Breast epithelium (tissue), 4 donors: Measurements from ENCODE around the gene MGAT5. TPM values are rescaled to one million over a fixed set of nuclear protein-coding genes. Genes with fewer than 3 reads are reported as not detected.

Experiments used
- DNase-seq, 2 donors: peaks; one replicate each; pipeline ENCODE4 v3.0.0-alpha.2; 2019; ENCODE audit warnings: low spot score in 2 of 2
- H3K27ac ChIP-seq, 2 donors: fragments of 200-600 bp; sonication (generic) in 1 of 2; one replicate each; pipeline ENCODE4 v1.5.1; 2016 to 2019; ENCODE audit warnings: mild to moderate bottlenecking in 1 of 2
- H3K27me3 ChIP-seq, 2 donors: fragments of 200-600 bp; sonication (generic) in 1 of 2; one replicate each; pipeline versions ENCODE4 v1.5.1 to v1.6.0; 2017 to 2019; ENCODE audit warnings: control low read depth in 1 of 2, mild to moderate bottlenecking in 1 of 2
- H3K36me3 ChIP-seq: fragments of 200-600 bp; one replicate; pipeline ENCODE4 v1.5.1; 2019
- H3K4me1 ChIP-seq, 2 donors: fragments of 200-600 bp; sonication (generic); one replicate each; pipeline ENCODE4 v1.5.1; 2016 to 2019; ENCODE audit warnings: control low read depth in 1 of 2
- H3K4me3 ChIP-seq, 3 donors: fragments of 200-600 bp; sonication (generic); 1 replicate in 2 of 3; 2 replicates in 1 of 3; pipeline ENCODE4 v1.5.1; 2016 to 2019; ENCODE audit warnings: mild to moderate bottlenecking in 3 of 3, moderate library complexity in 2 of 3
- H3K9me3 ChIP-seq, 2 donors: fragments of 200-600 bp; sonication (generic) in 1 of 2; one replicate each; pipeline ENCODE4 v1.5.1; 2016 to 2019; ENCODE audit warnings: control low read depth in 1 of 2
- CTCF ChIP-seq, 3 donors: fragments of 450-650 bp; IDR thresholded peaks; one replicate each; pipeline ENCODE4 v1.5.1; 2016 to 2017; ENCODE audit warnings: antibody characterized with exemption in 3 of 3, mild to moderate bottlenecking in 3 of 3, moderate library complexity in 3 of 3
- POLR2A ChIP-seq: fragments of 450-650 bp; IDR thresholded peaks from one replicate; pipeline ENCODE4 v1.6.1; 2016; ENCODE audit warnings: antibody characterized with exemption, mild to moderate bottlenecking, moderate library complexity
- POLR2AphosphoS5 ChIP-seq, 3 donors: sonication (generic); formaldehyde crosslinking; IDR thresholded peaks; one replicate each; pipeline ENCODE4 v1.6.1; 2017; ENCODE audit warnings: antibody characterized with exemption in 3 of 3
- intact Hi-C: fragments of 100-400 bp; cut with DNase I; formaldehyde crosslinking; loops from one replicate; pipeline ENCODE4 v1.15.1; 2023; ENCODE audit warnings: low total_unique reads
- total RNA-seq, 3 donors: library from RNA; depleted of rRNA; stranded (reverse); fragments of >200 nt; gene quantifications; one replicate each; pipeline ENCODE4 v1.1.0, GENCODE V29; 2016

MGAT5 gene
- total RNA-seq, 3 donors from 2014 or later: 30.5 to 42.6 (median 34.4) TPM

GRCh38 chr2:134230885-134231284 lies 23.0 kb upstream of the MGAT5 start:
- H3K4me3 ChIP-seq: no peak overlapping the region
- H3K9me3 ChIP-seq: peaks cover 0 to 6% of the 10 kb centered on the region in 2 donors
- no peaks in the 10 kb centered on the region for H3K27me3 ChIP-seq
- intact Hi-C loops: no loop called here
- DNase-seq: no peak
- no peak overlapping the region for H3K27ac ChIP-seq
- TF ChIP-seq CTCF (IDR thresholded peaks at IDR 0.05) (no peak), POLR2AphosphoS5 (IDR thresholded peaks at IDR 0.05) (no peak), POLR2A (no peak)
- H3K4me1 ChIP-seq: no peaks in the 10 kb centered on the region
- H3K36me3 ChIP-seq: no peaks in the 10 kb centered on the region

- no peak for DNase-seq
- TF ChIP-seq POLR2AphosphoS5 (IDR thresholded peaks at IDR 0.05) (no peak), POLR2A (no peak), CTCF (IDR thresholded peaks at IDR 0.05) (no peak)
- Histone ChIP-seq H3K27me3 (no peaks in the 10 kb centered on the region), H3K4me3 (no peak overlapping the region), H3K36me3 (no peaks in the 10 kb centered on the region), H3K27ac (no peak overlapping the region), H3K4me1 (no peaks in the 10 kb centered on the region), H3K9me3 (peaks cover 0 to 6% of the 10 kb centered on the region in 2 donors)
- intact Hi-C loops: no loop called here
Measured at GRCh38 chr2:134231301-134231964, 22.4 kb upstream of the MGAT5 start.

DNA sequence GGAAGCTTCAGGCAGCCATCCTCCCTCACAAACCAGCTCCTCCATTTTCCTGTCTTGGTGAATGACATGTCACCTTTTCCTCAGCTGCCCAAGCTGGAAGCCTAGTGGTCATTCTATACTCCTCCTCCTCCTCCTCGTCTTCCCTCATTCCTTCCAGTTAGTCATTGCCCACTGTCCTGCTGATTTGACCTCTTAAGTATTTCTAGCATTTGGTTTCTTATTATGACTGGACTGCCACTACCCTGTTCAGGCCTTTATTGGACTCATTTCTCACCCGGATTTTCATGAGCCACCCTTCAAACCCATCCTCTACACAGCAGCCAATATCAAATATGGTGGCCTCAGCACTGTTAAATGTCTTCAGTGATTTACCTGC lies 21.9 kb upstream of the MGAT5 start:
- no peaks in the 10 kb centered on the region for H3K4me1 ChIP-seq
- intact Hi-C loops: no loop called here
- H3K27ac ChIP-seq: no peak overlapping the region
- DNase-seq: no peak
- TF ChIP-seq POLR2AphosphoS5 (IDR thresholded peaks at IDR 0.05) (no peak), POLR2A (no peak), CTCF (IDR thresholded peaks at IDR 0.05) (no peak)
- H3K27me3 ChIP-seq: no peaks in the 10 kb centered on the region
- H3K9me3 ChIP-seq: peaks cover 0 to 6% of the 10 kb centered on the region in 2 donors
- no peak overlapping the region for H3K4me3 ChIP-seq
- no peaks in the 10 kb centered on the region for H3K36me3 ChIP-seq

- intact Hi-C loops: no loop called here
- Histone ChIP-seq H3K9me3 (peaks cover 0 to 6% of the 10 kb centered on the region in 2 donors), H3K27me3 (no peaks in the 10 kb centered on the region), H3K36me3 (no peaks in the 10 kb centered on the region), H3K4me1 (no peaks in the 10 kb centered on the region), H3K4me3 (no peak overlapping the region), H3K27ac (no peak overlapping the region)
- DNase-seq: no peak
- no peak for TF ChIP-seq POLR2AphosphoS5 (IDR thresholded peaks at IDR 0.05)
- no peak for TF ChIP-seq CTCF (IDR thresholded peaks at IDR 0.05)
- no peak for TF ChIP-seq POLR2A
Measured at GRCh38 chr2:134232461-134232860, 21.4 kb upstream of the MGAT5 start.

- TF ChIP-seq CTCF (IDR thresholded peaks at IDR 0.05) (no peak), POLR2AphosphoS5 (IDR thresholded peaks at IDR 0.05) (no peak), POLR2A (no peak)
- Histone ChIP-seq H3K4me3 (no peak overlapping the region), H3K36me3 (no peaks in the 10 kb centered on the region), H3K9me3 (peaks cover 0 to 6% of the 10 kb centered on the region in 2 donors), H3K27ac (no peak overlapping the region), H3K27me3 (no peaks in the 10 kb centered on the region), H3K4me1 (no peaks in the 10 kb centered on the region)
- DNase-seq: no peak
- intact Hi-C loops: no loop called here
Measured at GRCh38 chr2:134232868-134233727, 20.8 kb upstream of the MGAT5 start.
